OCI-LY7 (cell line): ENCODE measurements around the gene SCGB1C2. TPM values are rescaled to one million over a fixed set of nuclear protein-coding genes. Genes with fewer than 3 reads are reported as not detected.
"Not testable (repeated sequence)": the region's sequence is repeated elsewhere in the genome, so short reads cannot be mapped to it uniquely, and the experiment has no call there.

Experiments used
- Bru-seq: library from RNA; stranded (reverse); fragments of 400-500 nt; gene quantifications from one replicate; lab custom pipeline; 2021; lab: Mats Ljungman, UMichigan
- BruChase-seq, 2 experiments: library from RNA; stranded (reverse); fragments of 400-500 nt; gene quantifications; one replicate each; lab custom pipeline; 2021; lab: Mats Ljungman, UMichigan
- BruUV-seq: library from RNA; stranded (reverse); fragments of 400-500 nt; replicated peaks from 2 replicates; lab custom pipeline; 2021; lab: Mats Ljungman, UMichigan
- CTCF ChIA-PET: fragments of 300-600 bp; sonication (Branson Sonifier 250); formaldehyde crosslinking; loops from one replicate; lab custom pipeline; 2022; ENCODE audit warnings: antibody characterized with exemption; ENCODE audit not compliant: unreplicated experiment; lab: Charles Lee
- POLR2A ChIA-PET: fragments of 300-600 bp; sonication (Branson Sonifier 250); formaldehyde crosslinking; loops from one replicate; lab custom pipeline; 2022; ENCODE audit warnings: antibody characterized with exemption; lab: Charles Lee
- DNase-seq: peaks from one replicate; pipeline ENCODE4 v3.0.0-alpha.2; 2015; ENCODE audit warnings: low spot score
- H2AFZ ChIP-seq: fragments of 200-600 bp; sonication (generic), shearing (Covaris generic); 2 replicates; pipeline ENCODE4 v1.6.1; 2014; ENCODE audit warnings: mild to moderate bottlenecking, antibody characterized with exemption, low read length, moderate library complexity
- H3K27ac ChIP-seq: fragments of 200-600 bp; sonication (generic); 2 replicates; pipeline ENCODE4 v1.5.1; 2014; ENCODE audit warnings: mixed run types, low read depth, mild to moderate bottlenecking, moderate library complexity, low read length, inconsistent platforms; ENCODE audit not compliant: poor library complexity, severe bottlenecking
- H3K36me3 ChIP-seq: fragments of 200-600 bp; sonication (generic); 2 replicates; pipeline ENCODE4 v1.6.1; 2014; ENCODE audit warnings: mild to moderate bottlenecking, antibody characterized with exemption, low read length, moderate library complexity, mixed read lengths; ENCODE audit not compliant: insufficient read depth
- H3K4me1 ChIP-seq: fragments of 200-600 bp; sonication (generic); 2 replicates; pipeline ENCODE4 v1.5.1; 2014; ENCODE audit warnings: mild to moderate bottlenecking, low read length; ENCODE audit not compliant: insufficient read depth, poor library complexity, severe bottlenecking
- H3K4me2 ChIP-seq: fragments of 200-600 bp; sonication (generic); 2 replicates; pipeline ENCODE4 v1.6.1; 2014; ENCODE audit warnings: mild to moderate bottlenecking, low read length
- H3K4me3 ChIP-seq: fragments of 200-600 bp; sonication (generic); 2 replicates; pipeline ENCODE4 v1.5.1; 2014; ENCODE audit warnings: mild to moderate bottlenecking, low read depth, low read length; ENCODE audit not compliant: poor library complexity, severe bottlenecking
- H3K79me2 ChIP-seq: fragments of 200-600 bp; sonication (generic); 2 replicates; pipeline ENCODE4 v1.6.1; 2016; ENCODE audit warnings: low read depth, mild to moderate bottlenecking, low read length, moderate library complexity, mixed read lengths; ENCODE audit not compliant: insufficient read depth
- H3K9me2 ChIP-seq: fragments of 200-600 bp; sonication (generic); 2 replicates; pipeline ENCODE4 v1.6.1; 2016; ENCODE audit warnings: mild to moderate bottlenecking, low read length, mixed read lengths; ENCODE audit not compliant: insufficient read depth
- H3K9me3 ChIP-seq: fragments of 200-600 bp; sonication (generic); 2 replicates; pipeline ENCODE4 v1.6.1; 2014; ENCODE audit warnings: mild to moderate bottlenecking, mixed run types, low read length, mixed read lengths
- H4K20me1 ChIP-seq: fragments of 200-600 bp; sonication (generic); 2 replicates; pipeline ENCODE4 v1.6.1; 2014; ENCODE audit warnings: mild to moderate bottlenecking, antibody characterized with exemption, low read length, moderate library complexity, mixed read lengths; ENCODE audit not compliant: insufficient read depth
- intact Hi-C: fragments of 100-400 bp; cut with micrococcal nuclease; formaldehyde crosslinking; loops from one replicate; pipeline ENCODE4 v1.10.0; 2022; ENCODE audit not compliant: unreplicated experiment
- long read RNA-seq: library from polyadenylated mRNA; stranded (forward); transcript quantifications from one replicate; pipeline ENCODE4 v2.0.0, GENCODE V29; 2022
- total RNA-seq, 2 experiments: library from RNA; depleted of rRNA in 1 of 2; stranded (reverse); fragments of >200 nt in 1 of 2; shearing (Covaris generic) in 1 of 2; gene quantifications; 2 replicates each; pipeline ENCODE4 v1.2.3, GENCODE V29; 2014 to 2022
- TF ChIP-seq, protein P1 (sequence below): fragments of 200-600 bp; sonication (generic); conservative IDR thresholded peaks from 2 replicates; pipeline ENCODE4 v1.5.1; 2014; ENCODE audit warnings: mild to moderate bottlenecking, antibody characterized with exemption, low read length, moderate library complexity, mixed read lengths

SCGB1C2 gene
- not detected in 2 replicates for total RNA-seq (2014; rRNA removed; shearing (Covaris generic))
- total RNA-seq (2022): not detected in 2 replicates
- Bru-seq, nascent RNA: not detected
- BruChase-seq, experiment 1, labeled RNA remaining after a 6-hour chase: not detected
- BruChase-seq, experiment 2, labeled RNA remaining after a 2-hour chase: not detected
- long read RNA-seq: 0 reads

DNA sequence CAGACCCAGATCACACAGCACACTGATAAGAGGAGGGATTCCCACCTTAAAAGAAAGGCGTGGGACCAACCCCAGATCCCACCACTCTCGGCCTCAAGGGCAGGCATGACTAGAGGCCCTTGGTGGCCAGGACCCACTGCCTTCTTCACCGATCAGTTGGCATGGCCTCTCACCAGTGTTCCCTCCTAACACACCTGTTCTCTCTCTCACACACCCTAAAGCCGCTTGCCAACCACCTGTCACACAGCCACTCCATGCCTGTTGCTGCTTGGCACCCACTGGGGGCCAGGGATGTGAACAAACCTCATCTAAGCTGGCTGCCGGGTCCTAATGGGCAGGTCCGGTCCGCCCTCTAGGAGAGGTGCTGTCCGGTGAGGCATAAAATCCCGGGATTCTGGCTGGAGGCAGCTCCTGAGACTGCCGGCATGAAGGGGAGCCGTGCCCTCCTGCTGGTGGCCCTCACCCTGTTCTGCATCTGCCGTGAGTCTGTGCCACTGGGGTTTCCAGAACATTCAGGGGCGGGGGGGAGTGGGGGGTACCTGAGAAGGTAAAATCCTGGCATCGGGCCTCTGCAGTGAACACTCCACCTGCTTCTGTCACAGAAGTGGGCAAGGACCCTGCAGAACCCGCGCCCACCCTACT lies at the start of gene SCGB1C2:
Gene SCGB1C2, plus strand, starts transcription at position 404 of the 642 bp plus-strand sequence. Its CDS starts 22 bp downstream, at position 426.
- BruUV-seq, H3K4me2 ChIP-seq: not testable (repeated sequence)

GRCh38 chr17:113111-113510 lies 24.3 kb upstream of the SCGB1C2 start:
- H3K27ac ChIP-seq, POLR2A ChIA-PET, BruUV-seq, intact Hi-C loops, H3K9me2 ChIP-seq, H3K79me2 ChIP-seq, H3K9me3 ChIP-seq, H3K4me3 ChIP-seq, H3K4me1 ChIP-seq, H3K36me3 ChIP-seq, H2AFZ ChIP-seq, H4K20me1 ChIP-seq, CTCF ChIA-PET, H3K4me2 ChIP-seq: not testable (repeated sequence)
- peak; percentile 8 for DNase-seq

More for the DNA sequence above, at the start of gene SCGB1C2:
- H4K20me1 ChIP-seq, DNase-seq, H2AFZ ChIP-seq, H3K27ac ChIP-seq, intact Hi-C loops, H3K9me3 ChIP-seq, H3K79me2 ChIP-seq, H3K36me3 ChIP-seq, CTCF ChIA-PET, H3K4me1 ChIP-seq, H3K4me3 ChIP-seq, POLR2A ChIA-PET, H3K9me2 ChIP-seq: not testable (repeated sequence)

- CTCF ChIA-PET, H3K9me2 ChIP-seq: not testable (repeated sequence)
Measured at GRCh38 chr17:118339-118917, 18.9 kb upstream of the SCGB1C2 start.

DNA sequence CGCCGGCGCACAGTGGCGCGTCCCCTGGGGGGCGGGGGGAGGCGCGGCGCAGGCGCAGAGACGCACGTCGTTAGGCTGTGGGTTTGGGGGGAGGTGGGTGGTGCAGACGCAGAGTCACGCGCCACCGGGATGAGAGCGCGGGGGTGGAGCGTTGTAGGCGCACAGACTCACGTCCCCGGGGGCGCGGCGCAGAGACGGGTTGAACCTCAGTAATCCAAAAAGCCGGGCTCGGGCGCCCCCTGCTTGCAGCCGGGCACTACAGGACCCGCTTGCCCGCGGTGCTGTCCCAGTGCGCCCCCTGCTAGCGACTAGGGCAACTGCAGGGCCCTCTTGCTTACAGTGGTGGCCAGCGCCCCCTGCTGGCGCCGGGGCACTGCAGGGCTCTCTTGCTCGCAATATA lies 3.4 kb upstream of the SCGB1C2 start:
- intact Hi-C loops, H4K20me1 ChIP-seq: not testable (repeated sequence)

More at GRCh38 chr17:118339-118917, 18.9 kb upstream of the SCGB1C2 start:
- DNase-seq: peak; percentile 70
- H3K4me1 ChIP-seq, intact Hi-C loops, H3K79me2 ChIP-seq, BruUV-seq, H3K4me2 ChIP-seq, H3K9me3 ChIP-seq, H2AFZ ChIP-seq, H4K20me1 ChIP-seq, POLR2A ChIA-PET, H3K27ac ChIP-seq, H3K4me3 ChIP-seq, H3K36me3 ChIP-seq: not testable (repeated sequence)
- TF ChIP-seq, protein P1, sequence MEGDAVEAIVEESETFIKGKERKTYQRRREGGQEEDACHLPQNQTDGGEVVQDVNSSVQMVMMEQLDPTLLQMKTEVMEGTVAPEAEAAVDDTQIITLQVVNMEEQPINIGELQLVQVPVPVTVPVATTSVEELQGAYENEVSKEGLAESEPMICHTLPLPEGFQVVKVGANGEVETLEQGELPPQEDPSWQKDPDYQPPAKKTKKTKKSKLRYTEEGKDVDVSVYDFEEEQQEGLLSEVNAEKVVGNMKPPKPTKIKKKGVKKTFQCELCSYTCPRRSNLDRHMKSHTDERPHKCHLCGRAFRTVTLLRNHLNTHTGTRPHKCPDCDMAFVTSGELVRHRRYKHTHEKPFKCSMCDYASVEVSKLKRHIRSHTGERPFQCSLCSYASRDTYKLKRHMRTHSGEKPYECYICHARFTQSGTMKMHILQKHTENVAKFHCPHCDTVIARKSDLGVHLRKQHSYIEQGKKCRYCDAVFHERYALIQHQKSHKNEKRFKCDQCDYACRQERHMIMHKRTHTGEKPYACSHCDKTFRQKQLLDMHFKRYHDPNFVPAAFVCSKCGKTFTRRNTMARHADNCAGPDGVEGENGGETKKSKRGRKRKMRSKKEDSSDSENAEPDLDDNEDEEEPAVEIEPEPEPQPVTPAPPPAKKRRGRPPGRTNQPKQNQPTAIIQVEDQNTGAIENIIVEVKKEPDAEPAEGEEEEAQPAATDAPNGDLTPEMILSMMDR: peak; percentile 76

More for the DNA sequence above, 3.4 kb upstream of the SCGB1C2 start:
- H3K4me1 ChIP-seq, H3K27ac ChIP-seq, DNase-seq, H3K9me3 ChIP-seq, H3K9me2 ChIP-seq, H2AFZ ChIP-seq, BruUV-seq, CTCF ChIA-PET, H3K4me3 ChIP-seq, H3K4me2 ChIP-seq, POLR2A ChIA-PET, H3K79me2 ChIP-seq, H3K36me3 ChIP-seq: not testable (repeated sequence)
